ENCODE measurements around the gene FYN.

The FYN gene

DNA sequence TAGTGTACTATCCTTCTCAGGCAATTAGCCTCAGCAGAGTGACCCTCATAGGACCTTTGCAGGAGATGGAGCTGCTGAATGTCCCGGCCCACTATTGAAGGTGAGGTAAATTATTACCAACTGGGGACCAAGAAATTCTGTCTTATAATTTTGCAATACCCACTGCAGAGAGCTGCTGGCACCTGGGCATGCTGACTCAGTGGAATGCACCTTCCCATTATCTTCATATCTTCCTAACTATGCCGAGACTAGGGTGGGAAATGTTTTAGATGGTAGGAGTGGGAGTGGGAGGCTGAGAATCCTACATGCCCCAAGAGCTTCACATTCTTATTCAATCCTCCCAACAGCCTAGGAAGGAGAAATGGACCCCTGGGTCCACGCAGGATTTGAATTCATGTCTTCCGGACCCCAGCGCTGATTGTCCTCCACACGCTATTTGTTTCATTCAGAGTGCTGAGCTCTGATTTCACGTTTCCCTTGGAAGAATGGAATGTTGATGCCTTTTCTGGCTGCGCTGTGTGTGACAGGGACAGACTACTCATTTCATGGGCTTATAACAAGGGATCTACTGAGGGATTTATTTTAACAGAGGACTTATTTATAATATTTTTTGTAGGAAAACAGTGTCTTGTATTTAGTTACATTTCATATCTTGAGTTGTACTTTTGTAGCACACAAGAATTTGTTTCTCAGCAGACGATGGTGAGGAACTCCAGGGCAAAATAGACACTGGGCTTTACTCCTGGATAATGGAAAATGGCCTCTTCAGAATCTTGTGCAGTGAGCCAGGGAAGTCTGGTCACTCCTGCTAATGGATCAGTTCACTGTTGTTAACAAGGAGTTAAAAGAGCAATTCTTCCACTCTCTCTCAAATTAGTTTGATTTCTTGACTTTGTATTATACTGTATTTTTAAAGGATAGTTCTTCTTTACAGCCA lies 66.4 kb downstream of the FYN start:
- no peak for DNase-seq

DNA sequence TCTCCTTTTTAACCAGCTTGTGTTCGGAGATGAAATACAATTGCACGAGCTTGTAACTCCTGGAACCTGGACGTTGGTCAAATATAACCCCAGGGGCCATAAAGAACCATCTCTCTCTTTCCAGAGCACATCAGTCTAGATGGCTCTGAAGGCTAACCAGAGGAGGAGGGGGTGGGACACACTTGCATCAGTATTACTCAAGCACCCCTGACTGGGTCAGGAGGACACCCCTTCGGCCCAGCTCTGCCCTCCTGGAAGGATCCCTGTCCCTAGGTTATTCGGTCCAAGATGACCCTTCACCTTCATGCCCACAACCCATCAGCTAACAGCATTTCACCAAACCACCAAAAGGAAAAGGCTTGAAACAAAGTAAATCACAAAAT lies 67.1 kb downstream of the FYN start:
- no peak for DNase-seq

DNA sequence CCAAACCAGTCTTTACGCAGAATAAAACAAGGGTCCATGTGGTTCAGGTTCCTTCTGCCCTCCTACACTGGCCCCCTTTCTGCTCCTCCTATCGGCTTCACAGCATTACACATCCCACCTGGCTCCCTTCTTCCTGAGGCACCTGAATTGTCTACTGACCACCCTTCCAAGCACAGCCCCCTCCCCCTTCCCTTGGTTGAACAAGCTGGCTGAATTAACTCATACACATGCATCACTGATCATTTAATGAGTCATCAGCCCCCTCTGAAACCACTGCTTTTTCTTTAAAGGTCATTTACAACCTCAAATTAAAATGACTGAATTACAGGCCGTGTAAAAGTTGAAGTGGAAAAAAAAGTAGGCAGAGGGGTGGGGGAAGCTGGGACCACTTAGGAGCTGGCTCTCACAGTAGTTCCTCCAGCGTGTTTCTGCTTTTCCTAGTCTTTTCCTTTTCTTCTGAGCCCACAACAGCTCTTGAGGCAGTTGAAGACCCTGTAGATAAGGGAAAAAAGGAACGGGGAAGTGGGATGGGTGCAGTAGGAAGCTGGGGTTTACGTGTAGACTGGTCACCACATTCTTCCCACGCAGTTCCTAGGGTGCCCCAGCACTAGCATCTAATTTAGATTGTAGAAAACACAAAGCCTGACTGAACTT lies 67.6 kb downstream of the FYN start:
- no peak for DNase-seq

DNA sequence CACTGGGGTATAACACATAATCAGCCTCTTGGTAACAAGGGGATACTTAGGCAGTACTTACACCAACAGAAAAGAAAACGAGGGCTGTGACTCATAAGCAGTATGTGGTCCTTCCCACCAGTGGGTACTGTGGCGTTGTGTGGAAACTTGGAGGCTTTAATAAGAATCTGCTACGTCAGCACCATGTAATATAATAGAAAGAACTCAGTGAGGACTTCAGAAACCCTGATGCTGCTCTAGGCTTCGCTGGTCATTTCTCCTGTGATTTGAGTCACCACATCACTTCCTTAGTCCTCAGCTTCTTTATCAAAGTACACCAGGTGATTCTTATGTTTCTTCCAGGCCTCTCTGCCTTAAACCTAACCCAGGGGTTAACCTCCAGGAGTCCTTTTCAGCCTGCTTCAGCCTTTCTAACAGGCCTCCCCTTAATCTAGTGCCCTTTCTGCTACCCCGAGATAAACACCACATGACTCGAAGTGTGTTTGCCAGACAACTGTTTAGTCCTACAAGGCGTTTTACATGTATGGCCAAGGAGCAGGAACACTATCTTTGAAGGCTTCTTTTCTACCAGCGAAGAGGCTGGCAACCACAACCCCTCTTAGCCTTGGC lies 68.5 kb downstream of the FYN start:
- DNase-seq, result no peak

DNA sequence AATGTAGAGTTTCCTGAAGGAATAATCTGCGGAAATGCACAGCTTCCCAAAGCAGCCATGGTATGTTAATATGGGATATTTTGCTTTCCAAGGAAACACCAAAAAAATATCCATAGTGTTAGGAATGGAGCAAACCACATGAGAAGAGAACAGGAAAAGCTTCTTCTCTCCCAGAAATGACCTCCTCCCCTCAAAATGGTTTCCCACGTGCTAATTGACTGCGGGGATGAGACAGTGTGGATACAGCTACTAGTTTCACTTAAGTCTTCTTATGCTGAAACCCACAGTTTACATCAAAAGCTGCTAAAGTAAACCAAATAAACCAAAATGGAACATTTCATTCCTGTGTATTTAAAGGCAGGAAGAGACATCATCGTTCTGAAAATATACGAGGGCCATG lies 69.4 kb downstream of the FYN start:
- no peak for DNase-seq

DNA sequence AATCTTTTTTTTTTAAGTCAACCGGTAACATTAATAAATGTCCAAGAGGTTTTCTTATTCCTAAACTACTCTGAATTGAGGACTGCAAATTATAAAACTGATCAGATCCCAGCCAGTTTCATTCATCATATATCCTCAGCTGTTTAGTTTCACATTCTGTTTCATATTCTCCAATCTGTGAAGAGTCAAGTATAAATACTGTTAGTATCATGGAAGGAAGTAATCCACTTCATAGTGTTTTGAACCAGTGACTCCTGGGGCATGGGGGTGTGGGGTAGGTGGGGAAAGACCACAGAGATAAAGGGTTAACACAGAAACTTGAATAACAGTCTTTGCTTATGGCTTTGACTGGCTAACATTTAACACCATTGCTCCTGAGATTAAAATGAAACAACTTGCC lies 69.9 kb downstream of the FYN start:
- DNase-seq, result no peak

DNA sequence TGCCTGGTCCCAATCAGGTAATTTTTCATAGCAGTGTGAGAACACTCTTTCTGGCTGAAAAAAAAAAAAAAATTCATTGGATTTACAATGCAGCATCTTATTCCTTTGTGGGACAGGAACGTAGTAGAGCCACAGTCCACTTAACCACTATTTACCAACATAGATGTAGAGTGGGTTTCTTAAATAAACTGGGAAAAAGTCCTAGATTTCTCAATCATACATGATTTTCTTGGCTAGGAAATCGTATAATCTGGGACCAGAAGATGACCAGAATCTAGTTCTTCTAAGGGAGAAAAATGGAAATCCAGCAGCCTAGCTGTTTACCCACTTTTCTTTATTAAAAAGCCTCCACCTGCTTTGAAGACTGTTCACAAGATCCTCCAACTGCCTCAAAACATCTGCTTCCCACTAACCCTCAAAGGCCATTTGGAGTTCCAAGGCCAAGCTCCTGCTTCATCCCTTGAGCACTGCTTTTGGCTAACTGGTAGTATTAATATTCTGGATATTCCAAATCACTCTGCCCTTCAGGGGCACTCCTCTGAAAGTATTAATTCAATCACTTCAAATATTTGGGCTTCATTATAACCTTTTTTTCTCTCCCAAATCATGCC lies 70.4 kb downstream of the FYN start:
- no peak for DNase-seq

DNA sequence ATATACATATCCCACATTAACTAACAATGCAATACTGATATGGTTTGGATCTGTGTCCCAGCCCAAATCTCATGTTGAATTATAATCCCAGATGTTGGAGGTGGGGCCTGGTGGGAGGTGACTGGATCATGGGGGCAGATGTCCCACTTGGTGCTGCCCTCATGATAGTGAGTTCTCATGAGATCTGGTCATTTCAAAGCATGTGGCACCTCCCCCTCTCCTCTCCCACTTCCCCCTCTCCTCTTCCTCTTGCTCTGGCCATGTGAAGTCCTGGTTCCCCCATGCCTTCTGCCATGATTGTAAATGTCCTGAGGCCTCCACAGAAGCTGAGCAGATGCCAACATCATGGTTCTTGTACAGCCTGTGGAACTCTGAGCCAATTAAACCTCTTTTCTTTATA lies 71.2 kb downstream of the FYN start:
- no peak for DNase-seq

DNA sequence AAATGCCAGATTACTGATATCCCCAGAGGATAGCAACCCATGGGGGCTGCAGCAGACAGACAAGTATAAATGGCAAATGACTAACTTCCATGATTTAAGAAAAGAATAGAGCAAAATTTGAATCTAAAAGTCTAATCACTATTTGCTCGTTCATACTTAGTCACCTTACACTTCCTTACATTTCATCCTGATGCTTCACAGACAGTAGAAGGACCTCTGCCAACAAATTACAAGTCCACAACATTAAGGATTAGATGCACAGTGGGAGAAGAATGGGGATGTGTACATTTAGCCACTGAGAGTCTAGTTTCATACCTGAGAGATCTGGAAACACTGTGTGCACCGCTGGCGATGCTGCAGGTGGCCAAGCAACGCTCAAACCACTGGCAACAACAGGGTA lies 72.4 kb downstream of the FYN start:
- no peak for DNase-seq

DNA sequence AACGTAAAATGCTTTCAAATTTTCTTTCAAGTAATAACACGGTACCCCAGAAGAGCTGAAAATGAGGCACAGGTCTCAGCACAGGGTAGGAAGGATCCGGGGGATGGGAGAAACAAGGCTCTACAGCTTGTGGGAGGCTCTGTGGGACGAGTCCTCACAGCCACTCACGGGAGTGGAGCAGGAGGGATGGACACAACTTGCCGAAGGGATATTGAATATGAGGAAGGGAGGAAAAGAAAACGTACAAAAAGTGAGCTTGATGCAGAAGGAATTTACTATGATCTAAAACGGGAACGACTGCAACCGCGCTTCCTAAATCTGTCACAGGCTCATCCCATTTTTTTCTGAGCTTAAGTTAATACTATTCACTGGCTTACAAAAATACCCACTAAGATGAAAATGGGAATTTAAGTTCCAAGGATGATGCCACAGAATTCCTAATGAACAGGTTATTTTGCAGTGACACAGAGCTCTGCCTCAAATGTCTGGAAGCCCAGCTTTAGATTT lies 72.9 kb downstream of the FYN start:
- DNase-seq, result no peak

DNA sequence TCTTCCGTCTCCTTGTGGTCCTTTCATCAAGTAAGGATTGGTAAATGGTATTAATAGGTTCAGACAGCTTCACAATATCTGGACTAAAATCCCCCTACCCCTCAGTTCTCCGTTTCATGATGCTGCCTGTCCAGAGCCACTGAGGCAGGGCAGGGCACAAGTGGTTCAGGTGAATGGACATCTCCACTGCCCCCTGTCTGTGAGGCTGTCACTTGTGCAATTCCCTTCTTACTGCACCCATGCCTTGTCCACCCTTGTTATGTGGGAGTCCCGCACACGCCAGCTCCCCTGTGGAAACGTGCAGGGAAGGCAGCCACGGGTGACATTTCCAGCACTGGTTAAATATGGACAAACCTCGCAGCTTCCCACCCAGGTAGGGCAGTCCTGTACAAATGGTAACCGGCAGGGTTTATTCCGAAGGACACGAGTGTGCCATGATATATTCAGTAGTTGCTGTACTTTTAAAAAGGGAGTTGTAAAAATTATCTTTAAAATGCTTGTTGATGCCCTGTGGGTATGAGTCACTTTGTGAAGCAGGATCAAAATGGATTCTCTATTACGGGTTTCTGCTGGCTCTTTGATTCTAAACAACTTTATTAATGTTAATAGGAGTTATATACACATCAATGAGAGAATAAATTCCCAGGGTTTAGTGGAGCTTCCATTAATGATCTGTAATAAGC lies 73.5 kb downstream of the FYN start:
- DNase-seq, result no peak

DNA sequence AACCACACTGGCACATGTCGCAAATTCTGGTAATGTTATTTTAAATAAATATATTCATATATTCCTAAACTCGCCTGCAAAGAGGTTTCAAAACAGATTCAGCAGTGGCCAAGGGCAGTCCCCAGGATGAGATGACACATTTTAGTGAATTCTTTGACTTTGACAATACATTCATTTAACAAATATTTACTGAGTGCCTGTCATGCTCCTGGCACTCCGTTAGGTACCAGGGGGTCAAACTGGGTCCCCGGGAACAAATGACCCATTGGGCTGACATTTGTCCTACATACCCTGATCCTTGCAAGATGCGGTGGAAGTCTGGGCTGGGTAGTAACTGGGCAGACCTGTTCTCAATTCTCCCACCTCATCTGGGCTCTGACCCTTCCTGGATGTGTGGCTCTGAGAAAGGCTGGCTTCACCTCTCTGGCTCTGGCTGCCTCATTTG lies 74.9 kb downstream of the FYN start:
- DNase-seq, result no peak

DNA sequence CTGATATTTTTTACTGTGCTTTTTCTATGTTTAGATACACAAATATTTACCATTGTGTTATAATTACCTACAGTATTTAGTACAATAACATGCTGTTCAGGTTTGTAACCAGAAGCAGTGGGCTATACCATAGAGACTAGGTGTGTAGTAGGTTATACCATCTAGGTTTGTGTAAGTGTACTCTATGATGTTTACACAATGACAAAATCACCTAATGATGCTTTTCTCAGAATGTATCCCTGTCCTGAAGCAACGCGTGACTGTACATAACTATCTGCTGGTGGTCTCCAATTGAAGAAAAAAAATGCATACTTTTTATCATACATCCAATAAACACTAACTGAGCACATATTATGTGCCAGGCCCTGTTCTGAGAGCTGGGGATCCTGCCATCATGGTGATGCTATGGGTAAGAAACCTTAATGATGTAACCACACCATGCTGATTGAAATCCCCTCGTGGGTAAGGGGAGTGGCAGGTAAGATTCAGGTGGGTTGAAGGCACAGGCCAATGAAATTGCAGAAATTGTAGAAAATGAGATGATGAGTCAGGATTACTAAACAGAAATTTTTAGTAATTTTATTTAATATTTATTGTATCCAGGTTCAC lies 76.8 kb downstream of the FYN start:
- DNase-seq, result no peak

DNA sequence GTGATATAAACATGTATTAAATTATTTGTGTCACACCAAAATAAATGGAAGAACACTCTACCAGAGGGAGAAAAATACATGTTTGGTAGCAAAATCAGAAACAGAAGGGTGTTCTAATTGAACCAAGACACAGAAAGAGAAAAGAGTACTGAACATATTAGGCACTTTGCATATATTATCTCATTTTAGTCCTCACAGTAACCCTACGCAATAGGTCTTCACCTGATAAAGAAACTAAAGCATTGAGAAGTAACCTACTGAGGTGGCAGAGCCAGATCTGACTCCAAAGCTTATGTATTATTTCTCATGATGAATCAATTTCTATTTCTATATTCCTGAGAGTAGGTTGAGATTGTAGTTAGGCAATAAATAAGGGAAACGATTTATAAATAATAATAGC lies 77.7 kb downstream of the FYN start:
- DNase-seq, result no peak

DNA sequence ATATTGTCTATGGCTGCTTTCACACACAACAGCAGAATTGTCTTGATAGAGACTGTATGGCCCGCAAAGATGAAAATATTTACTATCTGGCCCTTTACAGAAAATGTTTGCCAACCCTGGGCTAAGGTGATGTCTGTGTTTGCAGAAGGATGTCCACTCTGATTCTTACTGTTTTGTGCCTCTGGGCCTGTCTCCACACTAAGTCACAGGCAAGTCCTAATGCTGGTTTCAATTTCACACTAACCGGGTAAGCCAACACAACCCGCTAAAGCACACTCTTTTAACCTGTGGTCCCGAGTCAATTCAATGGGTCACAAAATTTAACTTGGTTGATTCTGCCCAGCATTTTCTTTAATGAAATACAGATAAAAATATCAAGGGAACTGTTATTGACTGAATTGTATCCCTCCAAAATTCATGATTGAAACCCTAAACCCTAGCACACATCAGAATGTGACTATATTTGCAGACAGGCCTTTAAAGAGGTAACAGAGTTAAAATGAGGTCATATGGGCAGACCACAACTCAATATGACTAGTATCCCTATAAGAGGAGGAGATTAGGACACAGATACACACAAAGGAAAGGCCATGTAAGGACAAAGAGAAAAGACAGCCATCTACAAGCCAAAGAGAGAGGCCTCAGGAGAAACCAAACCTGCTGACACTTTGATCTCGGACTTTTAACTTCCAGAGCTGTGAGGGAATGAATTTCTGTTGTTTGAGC lies 78.4 kb downstream of the FYN start:
- no peak for DNase-seq

DNA sequence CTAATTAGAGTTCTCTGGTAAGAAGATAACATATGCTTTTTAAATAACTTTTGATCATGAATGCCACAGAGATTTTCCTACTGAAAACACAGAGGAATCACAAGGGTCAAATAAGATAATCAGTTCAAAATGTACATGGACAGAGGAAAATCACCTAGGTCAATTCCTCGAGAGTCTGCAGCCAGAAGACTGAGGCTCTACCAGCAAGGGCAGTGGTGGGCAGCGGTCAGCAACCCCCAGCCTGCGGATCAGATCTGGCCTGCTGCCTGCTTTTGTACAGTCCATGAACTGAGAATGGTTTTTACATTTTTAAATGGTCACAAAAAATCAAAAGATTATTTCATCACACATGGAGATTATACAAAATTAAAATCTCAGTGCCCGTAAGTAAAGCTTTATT lies 79.0 kb downstream of the FYN start:
- DNase-seq, result no peak

DNA sequence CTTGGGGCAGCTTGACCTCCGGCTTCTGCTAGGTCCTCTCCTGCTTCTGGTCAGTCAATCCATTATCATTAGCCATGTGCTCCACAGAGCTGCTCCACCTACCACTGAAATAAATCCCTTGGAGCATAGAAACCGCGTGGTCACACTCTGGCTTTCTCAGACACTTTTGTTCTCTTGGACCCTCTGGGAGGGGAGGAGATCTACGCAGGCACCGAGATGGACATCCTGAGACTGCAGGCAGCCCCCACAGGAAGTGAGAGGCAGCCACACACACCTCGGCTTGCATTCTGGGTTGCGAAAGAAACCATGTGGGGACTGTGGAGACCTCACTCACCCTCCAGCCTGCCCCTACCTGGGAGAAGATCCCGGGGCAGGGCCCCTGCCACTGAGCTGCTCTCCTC lies 79.5 kb downstream of the FYN start:
- no peak for DNase-seq

DNA sequence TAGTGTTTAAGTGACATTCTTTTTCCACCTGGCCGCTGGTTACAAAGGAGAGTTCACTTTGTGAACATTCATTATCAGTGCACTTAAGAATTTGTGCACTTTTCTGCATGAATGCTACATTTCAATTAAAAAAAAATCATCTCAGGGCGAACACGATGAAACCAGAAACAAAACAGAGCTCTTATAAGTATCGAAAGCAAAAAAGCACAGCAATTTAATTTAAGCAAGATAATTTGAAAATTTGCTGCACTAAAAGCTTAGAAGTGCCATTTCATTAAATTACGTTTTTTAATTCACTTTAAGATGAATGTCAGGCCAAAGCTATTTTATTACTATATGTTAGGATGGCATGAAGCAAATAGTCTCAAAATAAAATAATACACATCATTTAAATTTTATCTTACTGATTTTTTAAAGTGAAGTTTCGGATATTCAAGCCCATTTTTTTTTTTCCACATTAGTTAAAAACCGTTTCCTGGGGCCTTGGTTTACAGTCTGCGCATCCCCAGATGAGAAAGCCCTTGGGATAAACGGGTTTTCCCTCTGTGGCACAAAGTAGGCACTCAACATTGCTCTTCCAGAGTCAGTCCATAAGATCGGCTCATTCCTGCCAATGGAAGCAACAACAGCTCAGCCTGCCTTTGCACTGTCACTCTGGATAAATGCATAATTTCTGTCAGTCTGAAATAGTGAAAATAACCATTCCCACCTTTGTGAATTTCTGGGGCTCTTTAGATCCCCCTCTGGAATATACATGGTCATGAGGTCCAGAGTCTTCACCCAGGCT lies 80.1 kb downstream of the FYN start:
- DNase-seq, result no peak

DNA sequence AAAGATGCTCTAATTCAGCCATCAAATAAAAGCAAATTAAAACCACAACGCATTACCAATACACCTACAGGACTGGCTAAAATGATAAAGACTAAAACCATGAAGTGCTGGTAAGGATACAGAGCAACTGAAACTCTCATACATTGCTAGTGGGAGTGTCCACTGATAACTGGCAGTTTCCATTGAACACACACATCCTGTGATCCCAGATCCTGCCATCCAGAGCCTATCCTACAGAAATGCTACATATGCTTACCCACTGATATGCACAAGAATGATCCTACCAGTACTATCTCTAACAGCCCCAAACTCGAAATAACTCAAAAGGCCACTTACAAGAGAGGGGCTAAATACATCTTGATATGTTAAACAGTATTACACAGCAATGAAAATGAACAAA lies 81.0 kb downstream of the FYN start:
- DNase-seq, result no peak

DNA sequence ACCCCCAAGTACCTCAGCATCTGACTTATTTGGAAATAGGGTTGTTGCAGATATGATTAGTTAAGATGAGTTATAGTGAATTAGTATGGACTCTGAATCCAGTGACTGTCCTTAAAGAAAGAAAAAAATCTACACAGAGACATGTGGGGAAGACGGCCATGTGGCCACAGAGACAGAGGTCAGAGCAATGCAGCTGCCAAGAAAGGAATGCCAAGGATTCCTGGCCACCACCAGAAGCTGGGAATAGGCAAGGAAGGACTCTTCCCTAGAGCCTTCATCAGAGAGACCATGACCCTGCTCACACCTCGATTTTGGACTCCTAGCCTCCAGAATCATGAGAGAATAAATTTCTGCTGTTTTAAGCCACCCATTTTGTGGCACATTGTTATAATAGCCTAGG lies 81.8 kb downstream of the FYN start:
- DNase-seq, result no peak
